Muscle layer of colon (tissue), 2 donors: ENCODE results near the gene PARP16.

Experiments
- H3K27ac ChIP-seq: one replicate; pipeline ENCODE4 v1.7.0; 2013; ENCODE audit warnings: low read depth, mild to moderate bottlenecking, low read length, moderate library complexity
- H3K27me3 ChIP-seq, 2 donors: one replicate each; pipeline ENCODE4 v1.7.0; 2013; ENCODE audit warnings: low read length in 2 of 2, mild to moderate bottlenecking in 2 of 2; ENCODE audit not compliant: insufficient read depth in 2 of 2, control insufficient read depth in 1 of 2
- H3K36me3 ChIP-seq: one replicate; pipeline ENCODE4 v1.7.0; 2013; ENCODE audit warnings: mild to moderate bottlenecking, low read length; ENCODE audit not compliant: insufficient read depth
- H3K4me1 ChIP-seq: one replicate; pipeline ENCODE4 v1.7.0; 2013; ENCODE audit warnings: mild to moderate bottlenecking, low read length; ENCODE audit not compliant: insufficient read depth
- H3K4me3 ChIP-seq, 2 donors: one replicate each; pipeline ENCODE4 v1.7.0; 2013; ENCODE audit warnings: low read length in 2 of 2, low read depth in 1 of 2, mild to moderate bottlenecking in 1 of 2, moderate library complexity in 1 of 2
- H3K9ac ChIP-seq: one replicate; pipeline ENCODE4 v1.7.0; 2013; ENCODE audit warnings: low read length
- H3K9me3 ChIP-seq: one replicate; pipeline ENCODE4 v1.7.0; 2013; ENCODE audit warnings: mild to moderate bottlenecking, low read length
- donor health status: abdominal sarcoma.
- donor health status: Adenocarcinoma of cecum.

The PARP16 gene

GRCh38 chr15:65309882-65310418 lies 23.3 kb upstream of the PARP16 start:
- Histone ChIP-seq H3K9ac (no peak overlapping the region), H3K27ac (no peak overlapping the region), H3K9me3 (no peaks in the 10 kb centered on the region), H3K36me3 (no peaks in the 10 kb centered on the region), H3K4me3 (no peak overlapping the region), H3K4me1 (no peaks in the 10 kb centered on the region), H3K27me3 (no peaks in the 10 kb centered on the region)

DNA sequence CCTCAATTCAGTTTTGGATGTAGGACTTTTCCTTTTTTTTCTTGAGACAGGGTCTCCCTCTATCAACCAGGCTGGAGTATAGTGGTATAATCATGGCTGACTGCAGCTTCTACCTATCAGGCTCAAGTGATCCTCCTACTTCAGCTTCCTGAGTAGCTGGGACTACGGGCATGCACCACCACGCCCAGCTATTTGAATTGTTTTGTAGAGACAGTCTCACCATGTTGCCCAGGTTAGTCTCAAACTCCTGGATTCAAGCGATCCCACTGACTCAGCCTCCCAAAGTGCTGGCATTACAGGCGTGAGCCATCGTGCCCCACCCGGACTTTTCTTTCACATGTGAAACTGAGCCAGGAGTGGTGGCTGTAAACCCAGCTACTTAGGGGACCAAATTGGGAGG lies 21.3 kb upstream of the PARP16 start:
- peaks cover 4% of the 10 kb centered on the region for H3K4me1 ChIP-seq
- no peaks in the 10 kb centered on the region for H3K36me3 ChIP-seq
- H3K9me3 ChIP-seq, result no peaks in the 10 kb centered on the region
- no peak overlapping the region for H3K9ac ChIP-seq
- no peaks in the 10 kb centered on the region for H3K27me3 ChIP-seq
- H3K4me3 ChIP-seq, result no peak overlapping the region
- no peak overlapping the region for H3K27ac ChIP-seq

DNA sequence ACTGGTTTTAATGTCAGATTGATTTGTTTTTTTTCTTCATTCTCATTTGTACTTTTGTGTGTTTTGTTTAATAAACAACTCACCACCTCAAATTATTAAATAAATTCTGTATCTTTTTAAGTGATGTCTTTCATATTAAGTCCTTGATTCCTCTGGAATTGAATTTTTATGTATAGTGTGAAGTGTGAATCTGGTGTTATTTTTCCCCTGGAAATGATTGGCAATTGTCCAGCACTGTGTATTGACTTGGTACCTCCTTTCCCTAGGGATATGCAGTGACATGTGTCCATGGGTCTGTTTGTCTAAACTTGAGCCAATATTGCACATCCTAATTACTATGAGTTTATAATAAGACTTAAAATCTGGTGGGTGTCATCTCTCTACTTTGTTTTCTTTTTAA lies 19.9 kb upstream of the PARP16 start:
- Histone ChIP-seq H3K27ac (no peak overlapping the region), H3K4me1 (peaks cover 4% of the 10 kb centered on the region), H3K27me3 (no peaks in the 10 kb centered on the region), H3K4me3 (no peak overlapping the region), H3K9me3 (no peaks in the 10 kb centered on the region), H3K36me3 (no peaks in the 10 kb centered on the region), H3K9ac (no peak overlapping the region)

- Histone ChIP-seq H3K4me3 (no peak overlapping the region), H3K36me3 (no peaks in the 10 kb centered on the region), H3K27ac (peak overlapping the region; percentile 98), H3K4me1 (peaks cover 4% of the 10 kb centered on the region), H3K27me3 (no peaks in the 10 kb centered on the region), H3K9me3 (no peaks in the 10 kb centered on the region), H3K9ac (no peak overlapping the region)
Observed at GRCh38 chr15:65305776-65306175, 19.1 kb upstream of the PARP16 start.

GRCh38 chr15:65305150-65305758 lies 18.6 kb upstream of the PARP16 start:
- Histone ChIP-seq H3K9me3 (no peaks in the 10 kb centered on the region), H3K27ac (peak overlapping the region; percentile 98), H3K9ac (peak overlapping the region; percentile 34), H3K36me3 (no peaks in the 10 kb centered on the region), H3K4me3 (peak overlapping the region in 1 of 2 donors; percentile 60), H3K27me3 (no peaks in the 10 kb centered on the region), H3K4me1 (peaks cover 4% of the 10 kb centered on the region)

DNA sequence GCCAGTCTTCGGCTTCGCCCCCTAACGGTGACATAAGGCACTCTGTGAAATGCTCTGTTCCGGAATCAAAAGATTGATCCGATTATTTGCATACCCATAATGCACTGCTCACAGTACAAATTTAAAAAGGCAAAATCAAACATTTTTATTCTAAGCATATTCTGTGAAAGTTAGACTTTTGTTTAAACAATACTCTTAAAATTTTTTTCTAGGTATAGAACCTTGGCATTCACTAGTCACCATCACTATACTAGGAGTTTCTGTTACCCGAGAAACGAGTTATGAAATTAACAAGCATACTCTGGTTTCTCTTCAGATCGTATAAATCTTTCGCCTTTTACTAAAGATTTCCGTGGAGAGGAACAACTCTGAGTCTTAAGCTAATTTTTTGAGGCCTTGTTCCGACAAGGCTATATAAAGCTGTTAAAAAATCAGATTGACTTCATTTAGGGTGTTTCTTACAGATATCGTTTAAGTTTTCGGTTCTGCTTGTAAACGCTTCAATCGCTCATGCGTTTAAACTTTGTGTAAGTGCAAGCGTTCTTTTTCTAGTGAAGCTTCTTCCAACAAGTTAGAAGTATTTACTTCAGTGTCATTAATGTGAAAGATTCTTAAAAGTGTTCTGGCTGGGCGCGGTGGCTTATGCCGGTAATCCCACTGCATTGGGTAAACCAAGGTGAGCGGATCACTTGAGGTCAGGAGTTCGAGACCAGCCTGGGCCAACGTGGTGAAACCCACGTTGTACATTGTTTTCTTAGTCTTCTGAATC lies 17.9 kb upstream of the PARP16 start, which contains the start of gene RNU5B-1:
RNU5B-1 (plus strand) TSS at position 297 of the 769 bp plus-strand sequence.
- Histone ChIP-seq H3K27ac (peak within 1 kb of the TSS; percentile 98), H3K27me3 (no peaks in the 10 kb centered on the region), H3K4me3 (peak within 1 kb of the TSS; percentile 50 to 60), H3K36me3 (no peaks in the 10 kb centered on the region), H3K4me1 (peaks cover 4% of the 10 kb centered on the region), H3K9ac (peak within 1 kb of the TSS; percentile 34), H3K9me3 (no peaks in the 10 kb centered on the region)

- Histone ChIP-seq H3K27ac (peak overlapping the region; percentile 98), H3K9me3 (no peaks in the 10 kb centered on the region), H3K4me1 (peaks cover 4% of the 10 kb centered on the region), H3K27me3 (no peaks in the 10 kb centered on the region), H3K4me3 (peak overlapping the region; percentile 50 to 60), H3K9ac (peak overlapping the region; percentile 34), H3K36me3 (no peaks in the 10 kb centered on the region)
Observed at GRCh38 chr15:65303687-65304380, 17.2 kb upstream of the PARP16 start.

DNA sequence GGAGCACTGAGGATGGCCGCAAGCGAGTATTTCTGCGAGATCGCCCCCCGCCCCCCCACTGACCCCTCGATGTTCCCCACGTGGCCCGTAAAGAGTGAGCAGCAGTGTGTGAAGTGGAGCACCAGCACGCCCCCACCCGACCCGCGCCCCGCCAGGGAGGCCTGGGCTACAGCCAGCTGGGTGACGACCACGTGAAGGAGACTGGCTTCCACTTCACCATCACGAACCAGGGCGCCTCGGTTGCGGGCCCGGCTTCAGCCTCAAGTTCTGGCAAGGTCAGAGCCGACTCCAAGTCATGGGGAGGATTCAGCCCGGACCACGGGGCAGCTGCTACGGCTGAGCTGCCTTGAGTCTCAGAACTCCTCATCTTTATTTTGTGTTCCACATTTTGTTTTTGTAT lies 15.4 kb upstream of the PARP16 start:
- H3K4me3 ChIP-seq, result no peak overlapping the region
- no peak overlapping the region for H3K27ac ChIP-seq

GRCh38 chr15:65300924-65301441 lies 14.3 kb upstream of the PARP16 start:
- Histone ChIP-seq H3K4me3 (no peak overlapping the region), H3K27ac (no peak overlapping the region), H3K9ac (no peak overlapping the region)

More for the DNA sequence above, 15.4 kb upstream of the PARP16 start:
- Histone ChIP-seq H3K4me1 (peaks cover 4% of the 10 kb centered on the region), H3K9me3 (no peaks in the 10 kb centered on the region), H3K9ac (no peak overlapping the region), H3K27me3 (no peaks in the 10 kb centered on the region), H3K36me3 (no peaks in the 10 kb centered on the region)

GRCh38 chr15:65298731-65299130 lies 12.0 kb upstream of the PARP16 start:
- H3K9me3 ChIP-seq, result no peaks in the 10 kb centered on the region
- no peak overlapping the region for H3K27ac ChIP-seq
- H3K27me3 ChIP-seq, result no peaks in the 10 kb centered on the region
- no peaks in the 10 kb centered on the region for H3K36me3 ChIP-seq
- H3K9ac ChIP-seq, result no peak overlapping the region
- no peak overlapping the region for H3K4me3 ChIP-seq
- H3K4me1 ChIP-seq, result peaks cover 11% of the 10 kb centered on the region

More at GRCh38 chr15:65300924-65301441, 14.3 kb upstream of the PARP16 start:
- Histone ChIP-seq H3K27me3 (no peaks in the 10 kb centered on the region), H3K36me3 (no peaks in the 10 kb centered on the region), H3K4me1 (peaks cover 9% of the 10 kb centered on the region), H3K9me3 (no peaks in the 10 kb centered on the region)

- Histone ChIP-seq H3K9me3 (no peaks in the 10 kb centered on the region), H3K9ac (no peak overlapping the region), H3K27ac (no peak overlapping the region), H3K4me1 (peaks cover 7% of the 10 kb centered on the region), H3K4me3 (no peak overlapping the region), H3K27me3 (no peaks in the 10 kb centered on the region), H3K36me3 (no peaks in the 10 kb centered on the region)
Observed at GRCh38 chr15:65292938-65293518, 6.3 kb upstream of the PARP16 start.
